ENCODE measurements around the gene USP22.
A peak's percentile ranks its signal among the peaks of the same experiment; 100 is the strongest.

USP22 gene

GRCh38 chr17:21049457-21049856, 6.6 kb upstream of the USP22 start:
- no peak for DNase-seq (ENCODE audit: low read depth, low spot score)

GRCh38 chr17:21046216-21046615, 3.4 kb upstream of the USP22 start:
- no peak for DNase-seq (ENCODE audit: low read depth, low spot score)

GRCh38 chr17:21044971-21045370, 2.2 kb upstream of the USP22 start:
- no peak for DNase-seq (ENCODE audit: low read depth, low spot score)

GRCh38 chr17:21043296-21044232, 753 bp upstream of the USP22 start:
- peak; percentile 94 for DNase-seq (ENCODE audit: low read depth, low spot score)

GRCh38 chr17:21041741-21042457, 912 bp downstream of the USP22 start:
- DNase-seq (ENCODE audit: low read depth, low spot score), result peak; percentile 24

GRCh38 chr17:21039839-21040575, 2.8 kb downstream of the USP22 start:
- DNase-seq (ENCODE audit: low read depth, low spot score), result no peak

- DNase-seq (ENCODE audit: low read depth, low spot score), result no peak
Measured at GRCh38 chr17:21037117-21037803, 5.6 kb downstream of the USP22 start.

GRCh38 chr17:21036361-21036881, 6.4 kb downstream of the USP22 start:
- no peak for DNase-seq (ENCODE audit: low read depth, low spot score)

GRCh38 chr17:21035406-21035805, 7.4 kb downstream of the USP22 start:
- DNase-seq (ENCODE audit: low read depth, low spot score), result no peak

GRCh38 chr17:21034340-21035235, 8.2 kb downstream of the USP22 start:
- DNase-seq (ENCODE audit: low read depth, low spot score), result no peak

GRCh38 chr17:21033350-21033749, 9.5 kb downstream of the USP22 start:
- DNase-seq (ENCODE audit: low read depth, low spot score), result no peak

- DNase-seq (ENCODE audit: low read depth, low spot score), result no peak
Measured at GRCh38 chr17:21031756-21032396, 10.9 kb downstream of the USP22 start.

- no peak for DNase-seq (ENCODE audit: low read depth, low spot score)
Measured at GRCh38 chr17:21030375-21030774, 12.4 kb downstream of the USP22 start.

GRCh38 chr17:21029515-21029914, 13.3 kb downstream of the USP22 start:
- no peak for DNase-seq (ENCODE audit: low read depth, low spot score)

- no peak for DNase-seq (ENCODE audit: low read depth, low spot score)
Measured at GRCh38 chr17:21029036-21029435, 13.8 kb downstream of the USP22 start.

GRCh38 chr17:21028192-21028591, 14.6 kb downstream of the USP22 start:
- no peak for DNase-seq (ENCODE audit: low read depth, low spot score)

- DNase-seq (ENCODE audit: low read depth, low spot score), result no peak
Measured at GRCh38 chr17:21027031-21027430, 15.8 kb downstream of the USP22 start.

- no peak for DNase-seq (ENCODE audit: low read depth, low spot score)
Measured at GRCh38 chr17:21025451-21025850, 17.4 kb downstream of the USP22 start.

GRCh38 chr17:21024024-21024423, 18.8 kb downstream of the USP22 start:
- no peak for DNase-seq (ENCODE audit: low read depth, low spot score)

Measured in activated naive CD8-positive, alpha-beta T cell treated with anti-CD3 and anti-CD28 coated beads, Interleukin-2, amount 50 U/mL, for 16 hours (primary cell).